HepG2 (cell line): ENCODE data around the gene MSI2. TPM values are rescaled to one million over a fixed set of nuclear protein-coding genes. Genes with fewer than 3 reads are reported as not detected.
A peak's percentile ranks its signal among the peaks of the same experiment; 100 is the strongest.

ENCODE experiments used
- ERF ChIP-seq: IDR thresholded peaks from 2 replicates; pipeline ENCODE4 v1.6.1; 2018; ENCODE audit warnings: missing biosample characterization, missing genetic modification reagents
- HOXA3 ChIP-seq: sonication (generic); formaldehyde crosslinking; IDR thresholded peaks from 2 replicates; pipeline ENCODE4 v1.5.0; 2020; ENCODE audit warnings: missing genetic modification reagents
- IRF2 ChIP-seq: IDR thresholded peaks from 2 replicates; pipeline ENCODE4 v1.6.1; 2018; ENCODE audit warnings: missing genetic modification reagents, missing compliant biosample characterization
- LCORL ChIP-seq, 2 experiments: fragments of 450-650 bp in 1 of 2; sonication (generic) in 1 of 2; formaldehyde crosslinking in 1 of 2; IDR thresholded peaks; 2 replicates each; pipeline versions ENCODE4 v1.5.0 to v1.6.1; 2017 to 2020; ENCODE audit warnings: antibody characterized with exemption in 1 of 2, missing genetic modification reagents in 1 of 2
- MBD4 ChIP-seq: IDR thresholded peaks from 2 replicates; pipeline ENCODE4 v1.6.1; 2012; ENCODE audit warnings: low read length, inconsistent platforms, borderline replicate concordance
- MED13 ChIP-seq: sonication (generic); formaldehyde crosslinking; IDR thresholded peaks from 2 replicates; pipeline ENCODE4 v1.5.0; 2020; ENCODE audit warnings: missing genetic modification reagents
- NBN ChIP-seq: fragments of 450-650 bp; conservative IDR thresholded peaks from 2 replicates; pipeline ENCODE4 v1.6.1; 2017
- NCOR1 ChIP-seq: fragments of 200-600 bp; sonication (generic); IDR thresholded peaks from 2 replicates; pipeline ENCODE4 v1.7.0; 2017; ENCODE audit warnings: antibody characterized with exemption, low read length, borderline replicate concordance
- NFRKB ChIP-seq: fragments of 450-650 bp; IDR thresholded peaks from 2 replicates; pipeline ENCODE4 v1.6.1; 2017
- SMARCC2 ChIP-seq: fragments of 450-650 bp; IDR thresholded peaks from 2 replicates; pipeline ENCODE4 v1.6.1; 2017; ENCODE audit warnings: antibody characterized with exemption, mild to moderate bottlenecking
- SP1 ChIP-seq, 2 experiments: fragments of 450-650 bp in 1 of 2; sonication (generic) in 1 of 2; formaldehyde crosslinking in 1 of 2; IDR thresholded peaks; 2 replicates each; pipeline versions ENCODE4 v1.4.0 to v1.6.1; 2016 to 2020; ENCODE audit warnings: missing genetic modification reagents in 1 of 2
- ZBTB7B ChIP-seq: sonication (generic); formaldehyde crosslinking; IDR thresholded peaks from 2 replicates; pipeline ENCODE4 v1.4.0; 2020; ENCODE audit warnings: missing genetic modification reagents
- ZEB1 ChIP-seq: IDR thresholded peaks from 2 replicates; pipeline ENCODE4 v1.6.1; 2012; ENCODE audit warnings: mild to moderate bottlenecking, low read depth, inconsistent platforms; ENCODE audit not compliant: insufficient replicate concordance
- ZFYVE20 ChIP-seq: sonication (generic); formaldehyde crosslinking; IDR thresholded peaks from 2 replicates; pipeline ENCODE4 v1.8.0; 2023; ENCODE audit warnings: low read depth, mild to moderate bottlenecking, moderate library complexity, missing genetic modification reagents, borderline replicate concordance
- ZIK1 ChIP-seq: sonication (generic); formaldehyde crosslinking; IDR thresholded peaks from 2 replicates; pipeline ENCODE4 v1.5.0; 2020; ENCODE audit warnings: mild to moderate bottlenecking, low read depth, missing genetic modification reagents, borderline replicate concordance
- ZNF530 ChIP-seq: sonication (generic); formaldehyde crosslinking; IDR thresholded peaks from 2 replicates; pipeline ENCODE4 v1.5.0; 2020; ENCODE audit warnings: low read depth, mild to moderate bottlenecking, missing genetic modification reagents
- ZNF550 ChIP-seq: sonication (generic); formaldehyde crosslinking; IDR thresholded peaks from 2 replicates; pipeline ENCODE4 v1.4.0; 2020; ENCODE audit warnings: mild to moderate bottlenecking, missing genetic modification reagents, borderline replicate concordance
- ZNF678 ChIP-seq: sonication (generic); formaldehyde crosslinking; IDR thresholded peaks from 2 replicates; pipeline ENCODE4 v1.4.0; 2020; ENCODE audit warnings: mild to moderate bottlenecking, missing genetic modification reagents
- ZNF720 ChIP-seq: sonication (generic); formaldehyde crosslinking; IDR thresholded peaks from 2 replicates; pipeline ENCODE4 v1.4.0; 2020; ENCODE audit warnings: missing genetic modification reagents
- ZNF747 ChIP-seq: sonication (generic); formaldehyde crosslinking; IDR thresholded peaks from 2 replicates; pipeline ENCODE4 v1.8.1; 2023; ENCODE audit warnings: missing genetic modification reagents, mild to moderate bottlenecking, borderline replicate concordance
- polyA plus RNA-seq, 8 experiments: library from polyadenylated mRNA; depleted of rRNA in 3 of 8; stranded (reverse) in 7 of 8; unstranded in 1 of 8; fragments of >200 nt; fragmentation: Illumina TruSeq in 4 of 8; extraction: Trizol in 4 of 8; gene quantifications; 2 replicates each; pipeline versions ENCODE4 v1.2.1 to v1.2.3, GENCODE V29; 2011 to 2016; ENCODE audit warnings: low read depth in 4 of 8, missing spikeins in 1 of 8, mixed read lengths in 1 of 8; ENCODE audit not compliant: insufficient read depth in 1 of 8
- total RNA-seq, 5 experiments: library from RNA; depleted of rRNA; stranded (reverse); fragments of >200 nt; fragmentation: Illumina TruSeq; extraction: Trizol; gene quantifications; 2 replicates each; pipeline ENCODE4 v1.2.3, GENCODE V29; 2016; ENCODE audit warnings: low read depth in 1 of 5
- TF ChIP-seq, protein P1 (sequence below): sonication (generic); formaldehyde crosslinking; IDR thresholded peaks from 2 replicates; pipeline ENCODE4 v1.4.0; 2020; ENCODE audit warnings: missing genetic modification reagents, borderline replicate concordance
- TF ChIP-seq, protein P2 (sequence below): sonication (generic); formaldehyde crosslinking; IDR thresholded peaks from 2 replicates; pipeline ENCODE4 v1.4.0; 2020; ENCODE audit warnings: mild to moderate bottlenecking, missing genetic modification reagents, borderline replicate concordance
- TF ChIP-seq, protein P3 (sequence below): sonication (generic); formaldehyde crosslinking; IDR thresholded peaks from 2 replicates; pipeline ENCODE4 v1.4.0; 2020; ENCODE audit warnings: missing genetic modification reagents
- TF ChIP-seq, protein P4 (sequence below): sonication (generic); formaldehyde crosslinking; conservative IDR thresholded peaks from 2 replicates; pipeline ENCODE4 v1.4.0; 2020; ENCODE audit warnings: missing genetic modification reagents

MSI2 gene
- total and polyA plus RNA-seq, 2 of the 13 experiments (the other 11 are each of a cell fraction or from before 2014, with no cell fraction given): 77.5 to 78.4 TPM

DNA sequence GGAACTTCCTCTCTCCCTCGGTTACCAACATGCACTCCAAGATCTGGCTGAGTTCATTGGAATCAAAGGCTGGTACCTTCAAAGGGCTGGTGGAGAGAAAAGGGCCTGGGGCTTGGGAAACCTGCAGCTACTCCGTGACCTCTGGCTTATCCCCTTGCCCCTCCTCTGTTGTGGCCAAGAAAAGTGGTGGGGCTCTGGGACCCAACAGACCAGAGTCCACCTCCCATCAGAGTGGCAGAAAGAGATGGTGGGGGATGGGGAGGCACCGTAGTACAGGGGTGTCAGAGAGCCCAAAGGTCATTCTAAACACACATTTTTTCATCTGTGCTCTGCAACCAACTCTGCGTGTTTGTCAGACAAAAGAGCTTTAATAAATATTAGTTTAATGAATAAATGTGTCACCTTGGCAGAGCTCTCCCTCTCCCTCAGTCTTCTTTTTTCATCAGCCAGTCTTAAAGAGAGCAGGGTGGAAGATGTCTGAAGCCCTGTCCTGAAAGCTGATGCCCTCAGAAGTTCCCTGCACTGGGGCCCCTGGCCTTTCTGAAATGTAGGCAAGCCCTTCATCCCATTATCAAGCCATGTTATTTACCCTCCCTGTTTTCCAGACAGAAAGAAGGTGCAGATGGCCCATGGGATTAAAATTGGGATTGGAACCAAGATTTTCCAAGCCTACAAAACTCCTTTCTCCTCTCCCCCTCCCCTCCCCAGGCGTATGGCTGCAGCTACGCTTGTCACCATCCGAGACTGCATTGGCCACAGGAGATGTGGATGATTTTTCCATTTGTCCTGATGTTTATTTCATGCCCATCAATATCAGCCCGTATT lies 261.5 kb downstream of the MSI2 start (continued):
- TF ChIP-seq ERF (CRISPR knock-in tag) (peak; percentile 88; the same call in 1 of the 2 replicates), SMARCC2 (no peak), ZNF550 (no peak), NFRKB (no peak), ZEB1 (peak; percentile 83), SP1 (IDR thresholded peaks at IDR 0.05) (no peak), SP1 (CRISPR knock-in tag; IDR thresholded peaks at IDR 0.05) (peak; percentile 32; the same call in 1 of the 2 replicates), ZFYVE20 (CRISPR knock-in tag) (no peak), ZBTB7B (CRISPR knock-in tag) (peak; percentile 94), ZIK1 (no peak), LCORL (IDR thresholded peaks at IDR 0.05) (no peak), LCORL (CRISPR knock-in tag; IDR thresholded peaks at IDR 0.05) (peak; percentile 96), NCOR1 (peak; percentile 99), ZNF747 (CRISPR knock-in tag) (no peak), HOXA3 (CRISPR knock-in tag) (peak; percentile 90; the same call in 1 of the 2 replicates), ZNF720 (CRISPR knock-in tag) (no peak), MED13 (CRISPR knock-in tag) (peak; percentile 85), ZNF530 (no peak), ZNF678 (CRISPR knock-in tag) (no peak), IRF2 (CRISPR knock-in tag) (peak; percentile 96), NBN (no peak), MBD4 (no peak)
- TF ChIP-seq, protein P1, sequence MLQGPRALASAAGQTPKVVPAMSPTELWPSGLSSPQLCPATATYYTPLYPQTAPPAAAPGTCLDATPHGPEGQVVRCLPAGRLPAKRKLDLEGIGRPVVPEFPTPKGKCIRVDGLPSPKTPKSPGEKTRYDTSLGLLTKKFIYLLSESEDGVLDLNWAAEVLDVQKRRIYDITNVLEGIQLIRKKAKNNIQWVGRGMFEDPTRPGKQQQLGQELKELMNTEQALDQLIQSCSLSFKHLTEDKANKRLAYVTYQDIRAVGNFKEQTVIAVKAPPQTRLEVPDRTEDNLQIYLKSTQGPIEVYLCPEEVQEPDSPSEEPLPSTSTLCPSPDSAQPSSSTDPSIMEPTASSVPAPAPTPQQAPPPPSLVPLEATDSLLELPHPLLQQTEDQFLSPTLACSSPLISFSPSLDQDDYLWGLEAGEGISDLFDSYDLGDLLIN (CRISPR knock-in tag): no peak
- TF ChIP-seq, protein P2, sequence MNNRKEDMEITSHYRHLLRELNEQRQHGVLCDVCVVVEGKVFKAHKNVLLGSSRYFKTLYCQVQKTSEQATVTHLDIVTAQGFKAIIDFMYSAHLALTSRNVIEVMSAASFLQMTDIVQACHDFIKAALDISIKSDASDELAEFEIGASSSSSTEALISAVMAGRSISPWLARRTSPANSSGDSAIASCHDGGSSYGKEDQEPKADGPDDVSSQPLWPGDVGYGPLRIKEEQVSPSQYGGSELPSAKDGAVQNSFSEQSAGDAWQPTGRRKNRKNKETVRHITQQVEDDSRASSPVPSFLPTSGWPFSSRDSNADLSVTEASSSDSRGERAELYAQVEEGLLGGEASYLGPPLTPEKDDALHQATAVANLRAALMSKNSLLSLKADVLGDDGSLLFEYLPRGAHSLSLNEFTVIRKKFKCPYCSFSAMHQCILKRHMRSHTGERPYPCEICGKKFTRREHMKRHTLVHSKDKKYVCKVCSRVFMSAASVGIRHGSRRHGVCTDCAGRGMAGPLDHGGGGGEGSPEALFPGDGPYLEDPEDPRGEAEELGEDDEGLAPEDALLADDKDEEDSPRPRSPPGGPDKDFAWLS (CRISPR knock-in tag): no peak; the same call in 1 of the 2 replicates
- TF ChIP-seq, protein P3, sequence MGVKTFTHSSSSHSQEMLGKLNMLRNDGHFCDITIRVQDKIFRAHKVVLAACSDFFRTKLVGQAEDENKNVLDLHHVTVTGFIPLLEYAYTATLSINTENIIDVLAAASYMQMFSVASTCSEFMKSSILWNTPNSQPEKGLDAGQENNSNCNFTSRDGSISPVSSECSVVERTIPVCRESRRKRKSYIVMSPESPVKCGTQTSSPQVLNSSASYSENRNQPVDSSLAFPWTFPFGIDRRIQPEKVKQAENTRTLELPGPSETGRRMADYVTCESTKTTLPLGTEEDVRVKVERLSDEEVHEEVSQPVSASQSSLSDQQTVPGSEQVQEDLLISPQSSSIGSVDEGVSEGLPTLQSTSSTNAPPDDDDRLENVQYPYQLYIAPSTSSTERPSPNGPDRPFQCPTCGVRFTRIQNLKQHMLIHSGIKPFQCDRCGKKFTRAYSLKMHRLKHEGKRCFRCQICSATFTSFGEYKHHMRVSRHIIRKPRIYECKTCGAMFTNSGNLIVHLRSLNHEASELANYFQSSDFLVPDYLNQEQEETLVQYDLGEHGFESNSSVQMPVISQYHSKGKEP (CRISPR knock-in tag): no peak
- TF ChIP-seq, protein P4, sequence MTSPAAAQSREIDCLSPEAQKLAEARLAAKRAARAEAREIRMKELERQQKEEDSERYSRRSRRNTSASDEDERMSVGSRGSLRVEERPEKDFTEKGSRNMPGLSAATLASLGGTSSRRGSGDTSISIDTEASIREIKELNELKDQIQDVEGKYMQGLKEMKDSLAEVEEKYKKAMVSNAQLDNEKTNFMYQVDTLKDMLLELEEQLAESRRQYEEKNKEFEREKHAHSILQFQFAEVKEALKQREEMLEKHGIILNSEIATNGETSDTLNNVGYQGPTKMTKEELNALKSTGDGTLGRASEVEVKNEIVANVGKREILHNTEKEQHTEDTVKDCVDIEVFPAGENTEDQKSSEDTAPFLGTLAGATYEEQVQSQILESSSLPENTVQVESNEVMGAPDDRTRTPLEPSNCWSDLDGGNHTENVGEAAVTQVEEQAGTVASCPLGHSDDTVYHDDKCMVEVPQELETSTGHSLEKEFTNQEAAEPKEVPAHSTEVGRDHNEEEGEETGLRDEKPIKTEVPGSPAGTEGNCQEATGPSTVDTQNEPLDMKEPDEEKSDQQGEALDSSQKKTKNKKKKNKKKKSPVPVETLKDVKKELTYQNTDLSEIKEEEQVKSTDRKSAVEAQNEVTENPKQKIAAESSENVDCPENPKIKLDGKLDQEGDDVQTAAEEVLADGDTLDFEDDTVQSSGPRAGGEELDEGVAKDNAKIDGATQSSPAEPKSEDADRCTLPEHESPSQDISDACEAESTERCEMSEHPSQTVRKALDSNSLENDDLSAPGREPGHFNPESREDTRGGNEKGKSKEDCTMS (CRISPR knock-in tag): no peak
